Left cardiac atrium (tissue), 4 donors: ENCODE results near the gene EIF4G3. TPM values are rescaled to one million over a fixed set of nuclear protein-coding genes. Genes with fewer than 3 reads are reported as not detected.
"Not testable (repeated sequence)": the region's sequence is repeated elsewhere in the genome, so short reads cannot be mapped to it uniquely, and the experiment has no call there.

ENCODE experiments used
- ATAC-seq, 2 donors: fragments of 200-7000 bp; cut with Tn5 transposase; one replicate each; pipeline ENCODE4 v1.9.1; 2020; ENCODE audit warnings: mild to moderate bottlenecking in 2 of 2, moderate library complexity in 2 of 2
- DNase-seq: peaks from one replicate; pipeline ENCODE4 v3.0.0-alpha.2; 2020
- intact Hi-C, 2 donors: fragments of 100-400 bp; cut with DNase I; formaldehyde crosslinking; loops; one replicate each; pipeline versions ENCODE4 v1.14.1 to v1.15.1; 2022 to 2023
- long read RNA-seq: library from polyadenylated mRNA; unstranded; transcript quantifications from one replicate; pipeline ENCODE4 v2.0.0, GENCODE V29; 2021
- total RNA-seq, 2 donors: library from RNA; stranded (reverse); fragmentation: NEBNext Ultra II Directional; extraction: Animal tissue kit (Norgen Biotek cat#: 25700); gene quantifications; one replicate each; pipeline ENCODE4 v1.2.1, GENCODE V29; 2021
- donor health status: DM: no; HTN: yes; CAD: no.
- donor health status: DM: no; HTN: yes; CAD: no; lungs with severe emphysema.
- donor health status: DM: yes; HTN: yes; CAD: no.
- donor health status: Dilated cardiomyopathy.

Gene EIF4G3
- total RNA-seq = 10 to 100 TPM; 38.2 to 48.2 TPM
- long read RNA-seq, partial matches to known transcripts = 14 of 16 reads
- long read RNA-seq, other reads (novel, unspliced or antisense) = 2 of 16 reads

GRCh38 chr1:21176586-21177555 is at the start of gene EIF4G3:
TSS of gene EIF4G3 (minus strand) at chr1:21176897. CDS start at chr1:21002742, 174,155 bp downstream.
- ATAC-seq (peak; percentile 96 to 97), DNase-seq (peak; percentile 99)
- intact Hi-C loops = no loop called here

GRCh38 chr1:21225065-21225464 is 48.4 kb upstream of the EIF4G3 start:
- ATAC-seq (no peak), DNase-seq (no peak)
- intact Hi-C loops = loop anchor here in 1 of 2 donors (10.0 kb wide), 2 partner anchors 270 to 440 kb away; partner anchors contain the start of gene RAP1GAP

GRCh38 chr1:21220815-21221214 is 44.1 kb upstream of the EIF4G3 start:
- intact Hi-C loops = loop anchor here in 1 of 2 donors (10.0 kb wide), 2 partner anchors 274 to 444 kb away; partner anchors contain the start of gene RAP1GAP
- DNase-seq (no peak), ATAC-seq (peak in 1 of 2 donors; percentile 17)

GRCh38 chr1:21219674-21220073 is 43.0 kb upstream of the EIF4G3 start:
- intact Hi-C loops = loop anchor here in 1 of 2 donors (10.0 kb wide), 2 partner anchors 275 to 445 kb away; partner anchors contain the start of gene RAP1GAP
- no peak for DNase-seq
- no peak for ATAC-seq

- intact Hi-C loops = no loop called here
- DNase-seq (peak; percentile 43), ATAC-seq (peak in 1 of 2 donors; percentile 12)
Observed at GRCh38 chr1:21217812-21218596, 41.3 kb upstream of the EIF4G3 start.

GRCh38 chr1:21216835-21217811 is 40.4 kb upstream of the EIF4G3 start:
- DNase-seq (peak; percentile 59), ATAC-seq (peak; percentile 12 to 45)
- intact Hi-C loops = no loop called here

GRCh38 chr1:21212126-21212525 is 35.4 kb upstream of the EIF4G3 start:
- ATAC-seq = no peak
- no peak for DNase-seq
- intact Hi-C loops = no loop called here

GRCh38 chr1:21208137-21208700 is 31.5 kb upstream of the EIF4G3 start:
- DNase-seq, intact Hi-C loops, ATAC-seq: not testable (repeated sequence)

GRCh38 chr1:21206117-21206516 is 29.4 kb upstream of the EIF4G3 start:
- intact Hi-C loops = no loop called here
- DNase-seq = no peak
- ATAC-seq = no peak

GRCh38 chr1:21205416-21205815 is 28.7 kb upstream of the EIF4G3 start:
- intact Hi-C loops = no loop called here
- DNase-seq = no peak
- no peak for ATAC-seq

GRCh38 chr1:21201650-21202049 is 25.0 kb upstream of the EIF4G3 start:
- ATAC-seq = no peak

GRCh38 chr1:21201238-21201637 is 24.5 kb upstream of the EIF4G3 start:
- DNase-seq, ATAC-seq, intact Hi-C loops: not testable (repeated sequence)

More at GRCh38 chr1:21201650-21202049, 25.0 kb upstream of the EIF4G3 start:
- no peak for DNase-seq
- intact Hi-C loops = no loop called here

GRCh38 chr1:21200767-21201166 is 24.1 kb upstream of the EIF4G3 start:
- no peak for ATAC-seq
- no peak for DNase-seq
- intact Hi-C loops = no loop called here

- DNase-seq (no peak), ATAC-seq (no peak)
- intact Hi-C loops = loop anchor here (5.0 to 10.0 kb wide), 2 partner anchors 324 to 502 kb away; no protein-coding TSS in a partner anchor
Observed at GRCh38 chr1:21198929-21199328, 22.2 kb upstream of the EIF4G3 start.

GRCh38 chr1:21192871-21193270 is 16.2 kb upstream of the EIF4G3 start:
- no peak for ATAC-seq
- intact Hi-C loops = loop anchor here (5.0 to 10.0 kb wide), 2 partner anchors 211 to 318 kb away; no protein-coding TSS in a partner anchor
- DNase-seq = no peak

GRCh38 chr1:21192284-21192683 is 15.6 kb upstream of the EIF4G3 start:
- DNase-seq (peak; percentile 43), ATAC-seq (no peak)
- intact Hi-C loops = loop anchor here (5.0 to 10.0 kb wide), 2 partner anchors 210 to 317 kb away; no protein-coding TSS in a partner anchor

GRCh38 chr1:21190771-21191170 is 14.1 kb upstream of the EIF4G3 start:
- not testable (repeated sequence) for DNase-seq, ATAC-seq
- intact Hi-C loops = loop anchor here (5.0 to 10.0 kb wide), 2 partner anchors 208 to 316 kb away; no protein-coding TSS in a partner anchor
